Measurements from ENCODE around the gene REST.
A peak's percentile ranks its signal among the peaks of the same experiment; 100 is the strongest.
"Not testable (repeated sequence)": the region's sequence is repeated elsewhere in the genome, so short reads cannot be mapped to it uniquely, and the experiment has no call there.

REST gene

GRCh38 chr4:56876264-56876663 is 31.4 kb upstream of the REST start:
- TF ChIP-seq MAX (IDR thresholded peaks at IDR 0.05; ENCODE audit: low read depth, low read length) (no peak), CTCF (IDR thresholded peaks at IDR 0.05; ENCODE audit: low read depth, low read length) (no peak), MYC (IDR thresholded peaks at IDR 0.05; ENCODE audit: low read depth, low read length) (no peak), POLR2A (IDR thresholded peaks at IDR 0.05; ENCODE audit: extremely low read depth, insufficient read length) (no peak)
- no peak overlapping the region for H3K4me3 ChIP-seq (ENCODE audit: low read depth, low read length)
- DNase-seq (ENCODE audit: low read depth) = no peak

- no peak overlapping the region for H3K4me3 ChIP-seq (ENCODE audit: low read depth, low read length)
- TF ChIP-seq MYC (IDR thresholded peaks at IDR 0.05; ENCODE audit: low read depth, low read length) (no peak), CTCF (IDR thresholded peaks at IDR 0.05; ENCODE audit: low read depth, low read length) (no peak), POLR2A (IDR thresholded peaks at IDR 0.05; ENCODE audit: extremely low read depth, insufficient read length) (no peak)
- no peak for DNase-seq (ENCODE audit: low read depth)
Observed at GRCh38 chr4:56879996-56880395, 27.7 kb upstream of the REST start.

- TF ChIP-seq MYC (IDR thresholded peaks at IDR 0.05; ENCODE audit: low read depth, low read length) = no peak
- TF ChIP-seq MAX (IDR thresholded peaks at IDR 0.05; ENCODE audit: low read depth, low read length) = no peak
- no peak for TF ChIP-seq POLR2A (IDR thresholded peaks at IDR 0.05; ENCODE audit: extremely low read depth, insufficient read length)
- no peak for TF ChIP-seq CTCF (IDR thresholded peaks at IDR 0.05; ENCODE audit: low read depth, low read length)
- DNase-seq (ENCODE audit: low read depth) = peak; percentile 44
- H3K4me3 ChIP-seq (ENCODE audit: low read depth, low read length) = no peak overlapping the region
Observed at GRCh38 chr4:56880572-56880971, 27.1 kb upstream of the REST start.

- not testable (repeated sequence) for DNase-seq (ENCODE audit: low read depth); H3K4me3 ChIP-seq (ENCODE audit: low read depth, low read length)
Observed at GRCh38 chr4:56884511-56884910, 23.2 kb upstream of the REST start.

- no peak overlapping the region for H3K4me3 ChIP-seq (ENCODE audit: low read depth, low read length)
- TF ChIP-seq MAX (IDR thresholded peaks at IDR 0.05; ENCODE audit: low read depth, low read length) (no peak), CTCF (IDR thresholded peaks at IDR 0.05; ENCODE audit: low read depth, low read length) (peak; percentile 31)
- peak; percentile 46 for DNase-seq (ENCODE audit: low read depth)
Observed at GRCh38 chr4:56892691-56893090, 15.0 kb upstream of the REST start.

- H3K4me3 ChIP-seq (ENCODE audit: low read depth, low read length); DNase-seq (ENCODE audit: low read depth): not testable (repeated sequence)
Observed at GRCh38 chr4:56897842-56898241, 9.9 kb upstream of the REST start.

GRCh38 chr4:56900186-56900585 is 7.5 kb upstream of the REST start:
- DNase-seq (ENCODE audit: low read depth) = not testable (repeated sequence)

GRCh38 chr4:56902703-56903102 is 5.0 kb upstream of the REST start:
- TF ChIP-seq MAX (IDR thresholded peaks at IDR 0.05; ENCODE audit: low read depth, low read length) (no peak), POLR2A (IDR thresholded peaks at IDR 0.05; ENCODE audit: extremely low read depth, insufficient read length) (no peak), MYC (IDR thresholded peaks at IDR 0.05; ENCODE audit: low read depth, low read length) (no peak), CTCF (IDR thresholded peaks at IDR 0.05; ENCODE audit: low read depth, low read length) (no peak)
- no peak for DNase-seq (ENCODE audit: low read depth)
- H3K4me3 ChIP-seq (ENCODE audit: low read depth, low read length) = no peak overlapping the region

More at GRCh38 chr4:56900186-56900585, 7.5 kb upstream of the REST start:
- H3K4me3 ChIP-seq (ENCODE audit: low read depth, low read length) = not testable (repeated sequence)

Data from NB4 (cell line).